ENCODE results near the gene ZBTB18. TPM values are rescaled to one million over a fixed set of nuclear protein-coding genes. Genes with fewer than 3 reads are reported as not detected.

Gene ZBTB18
- total RNA-seq, 2 donors from 2014 or later: 8.9 to 9.2 TPM

GRCh38 chr1:244065960-244066388 lies 14.9 kb downstream of the ZBTB18 start:
- H3K9me3 ChIP-seq: no peaks in the 10 kb centered on the region
- ATAC-seq (ENCODE audit: insufficient number of reproducible peaks, low FRiP score, low read depth): no peak
- DNase-seq (ENCODE audit: low spot score): no peak
- no peaks in the 10 kb centered on the region for H3K27me3 ChIP-seq (replicated peaks; ENCODE audit: insufficient read depth)
- H3K27ac ChIP-seq: no peak overlapping the region
- H3K36me3 ChIP-seq: no peaks in the 10 kb centered on the region
- H3K4me1 ChIP-seq (ENCODE audit: control insufficient read depth in 1 of 2, low read depth in 2 of 2): no peaks in the 10 kb centered on the region
- no peak overlapping the region for H3K4me3 ChIP-seq
- no peak for TF ChIP-seq CTCF (IDR thresholded peaks at IDR 0.05)

- Histone ChIP-seq H3K4me3 (no peak overlapping the region), H3K27me3 (replicated peaks; ENCODE audit: insufficient read depth) (no peaks in the 10 kb centered on the region), H3K4me1 (ENCODE audit: control insufficient read depth in 1 of 2, low read depth in 2 of 2) (no peaks in the 10 kb centered on the region), H3K9me3 (no peaks in the 10 kb centered on the region), H3K27ac (no peak overlapping the region), H3K36me3 (no peaks in the 10 kb centered on the region)
- TF ChIP-seq CTCF (IDR thresholded peaks at IDR 0.05): no peak
- ATAC-seq (ENCODE audit: insufficient number of reproducible peaks, low FRiP score, low read depth) (no peak), DNase-seq (ENCODE audit: low spot score) (no peak)
Measured at GRCh38 chr1:244066954-244067716, 16.1 kb downstream of the ZBTB18 start.

GRCh38 chr1:244067893-244068292 lies 16.8 kb downstream of the ZBTB18 start:
- Histone ChIP-seq H3K36me3 (no peaks in the 10 kb centered on the region), H3K27ac (no peak overlapping the region), H3K4me3 (no peak overlapping the region), H3K4me1 (ENCODE audit: control insufficient read depth in 1 of 2, low read depth in 2 of 2) (no peaks in the 10 kb centered on the region), H3K9me3 (no peaks in the 10 kb centered on the region), H3K27me3 (replicated peaks; ENCODE audit: insufficient read depth) (no peaks in the 10 kb centered on the region)
- no peak for DNase-seq (ENCODE audit: low spot score)
- ATAC-seq (ENCODE audit: insufficient number of reproducible peaks, low FRiP score, low read depth): no peak
- no peak for TF ChIP-seq CTCF (IDR thresholded peaks at IDR 0.05)

DNA sequence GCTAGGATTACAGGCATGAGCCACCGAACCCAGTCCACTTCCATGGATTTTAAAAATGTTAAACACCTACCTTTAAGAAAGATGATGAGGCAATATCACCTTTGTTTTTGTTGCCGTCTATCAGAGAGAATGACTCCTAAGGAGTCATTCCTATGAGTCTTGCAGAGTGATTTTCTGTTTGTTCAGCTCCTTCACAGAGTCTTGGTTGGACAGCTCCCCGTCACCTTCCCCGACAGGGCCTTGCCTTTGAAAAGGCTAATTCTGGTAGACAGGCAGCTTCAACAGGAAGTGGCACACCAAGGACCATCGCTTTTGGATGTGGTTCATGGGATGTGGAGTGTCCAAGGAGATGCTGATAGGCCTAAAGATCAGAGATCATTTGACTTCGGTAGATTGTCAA lies 17.5 kb downstream of the ZBTB18 start:
- no peak overlapping the region for H3K4me3 ChIP-seq
- H3K4me1 ChIP-seq (ENCODE audit: control insufficient read depth in 1 of 2, low read depth in 2 of 2): no peaks in the 10 kb centered on the region
- no peaks in the 10 kb centered on the region for H3K36me3 ChIP-seq
- ATAC-seq (ENCODE audit: insufficient number of reproducible peaks, low FRiP score, low read depth) (no peak), DNase-seq (ENCODE audit: low spot score) (no peak)
- no peaks in the 10 kb centered on the region for H3K9me3 ChIP-seq
- TF ChIP-seq CTCF (IDR thresholded peaks at IDR 0.05): no peak
- H3K27me3 ChIP-seq (replicated peaks; ENCODE audit: insufficient read depth): no peaks in the 10 kb centered on the region
- no peak overlapping the region for H3K27ac ChIP-seq

DNA sequence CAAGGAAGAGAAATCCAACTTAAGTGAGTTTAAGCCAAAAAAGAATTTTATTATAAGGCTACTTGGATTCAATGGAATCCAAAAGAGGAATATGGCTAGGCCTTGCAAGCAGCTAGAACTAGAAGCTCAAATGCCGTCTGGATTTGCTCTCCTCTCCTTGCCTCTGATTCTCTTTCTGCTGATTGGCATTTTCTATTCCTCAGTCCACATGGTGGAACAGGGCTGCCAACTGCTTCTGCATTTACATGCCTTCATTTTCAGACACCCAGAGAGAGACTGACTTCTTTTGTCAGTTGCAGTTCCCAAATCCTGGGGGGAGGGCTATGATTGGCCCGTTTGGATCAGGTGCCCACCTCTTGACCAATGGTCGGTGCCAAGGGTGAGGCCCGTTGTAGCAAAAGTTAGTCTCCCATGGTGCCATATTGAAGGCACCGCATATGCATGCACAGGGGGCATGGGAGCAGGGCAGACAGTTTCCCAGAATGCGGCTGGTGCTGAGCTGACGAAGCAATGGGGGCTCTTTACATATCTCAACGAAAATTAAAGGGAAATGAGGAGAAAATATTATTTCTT lies 18.3 kb downstream of the ZBTB18 start:
- no peak overlapping the region for H3K4me3 ChIP-seq
- no peaks in the 10 kb centered on the region for H3K36me3 ChIP-seq
- H3K9me3 ChIP-seq: no peaks in the 10 kb centered on the region
- no peaks in the 10 kb centered on the region for H3K4me1 ChIP-seq (ENCODE audit: control insufficient read depth in 1 of 2, low read depth in 2 of 2)
- TF ChIP-seq CTCF (IDR thresholded peaks at IDR 0.05): no peak
- ATAC-seq (ENCODE audit: insufficient number of reproducible peaks, low FRiP score, low read depth) (no peak), DNase-seq (ENCODE audit: low spot score) (no peak)
- H3K27me3 ChIP-seq (replicated peaks; ENCODE audit: insufficient read depth): no peaks in the 10 kb centered on the region
- H3K27ac ChIP-seq: no peak overlapping the region

Data from thoracic aorta (tissue), 2 donors.